Mononuclear cell (primary cell): ENCODE results near the gene AKT1. TPM values are rescaled to one million over a fixed set of nuclear protein-coding genes. Genes with fewer than 3 reads are reported as not detected.
"Not testable (repeated sequence)": the region's sequence is repeated elsewhere in the genome, so short reads cannot be mapped to it uniquely, and the experiment has no call there.

Experiments
- H3K27me3 ChIP-seq: 2 replicates; pipeline ENCODE4 v1.6.0; 2011; ENCODE audit warnings: low read length, control low read depth; ENCODE audit not compliant: insufficient read depth
- H3K4me1 ChIP-seq: 2 replicates; pipeline ENCODE4 v1.5.1; 2011; ENCODE audit warnings: mild to moderate bottlenecking, low read length, control low read depth; ENCODE audit not compliant: insufficient read depth
- H3K4me3 ChIP-seq: 2 replicates; pipeline ENCODE4 v1.5.1; 2011; ENCODE audit warnings: mild to moderate bottlenecking, low read length, moderate library complexity
- H3K9me3 ChIP-seq: 2 replicates; pipeline ENCODE4 v1.5.1; 2011; ENCODE audit warnings: low read depth, mild to moderate bottlenecking, control low read depth, low read length
- total RNA-seq: library from RNA; depleted of rRNA; stranded (reverse); fragments of >200 nt; gene quantifications from one replicate; pipeline ENCODE4 v1.2.3, GENCODE V29; 2012

AKT1 gene
- total RNA-seq, 1 donor: 86.8 TPM

- Histone ChIP-seq H3K4me1 (peaks cover 18% of the 10 kb centered on the region), H3K9me3 (no peaks in the 10 kb centered on the region), H3K27me3 (peaks cover 18% of the 10 kb centered on the region), H3K4me3 (no peak overlapping the region)
Measured at GRCh38 chr14:104822821-104823615, 27.5 kb upstream of the AKT1 start.

GRCh38 chr14:104821971-104822608, 26.5 kb upstream of the AKT1 start:
- H3K27me3 ChIP-seq: peaks cover 13% of the 10 kb centered on the region
- H3K9me3 ChIP-seq: no peaks in the 10 kb centered on the region
- H3K4me3 ChIP-seq: no peak overlapping the region
- peaks cover 14% of the 10 kb centered on the region for H3K4me1 ChIP-seq

- H3K4me1 ChIP-seq: peaks cover 18% of the 10 kb centered on the region
- H3K4me3 ChIP-seq: no peak overlapping the region
- H3K27me3 ChIP-seq: peaks cover 13% of the 10 kb centered on the region
- H3K9me3 ChIP-seq: no peaks in the 10 kb centered on the region
Measured at GRCh38 chr14:104821229-104821945, 25.8 kb upstream of the AKT1 start.

GRCh38 chr14:104820669-104821228, 25.2 kb upstream of the AKT1 start:
- peaks cover 12% of the 10 kb centered on the region for H3K27me3 ChIP-seq

GRCh38 chr14:104819361-104819781, 23.8 kb upstream of the AKT1 start:
- H3K9me3 ChIP-seq: no peaks in the 10 kb centered on the region
- H3K4me1 ChIP-seq: peaks cover 22% of the 10 kb centered on the region
- no peak overlapping the region for H3K4me3 ChIP-seq

More at GRCh38 chr14:104820669-104821228, 25.2 kb upstream of the AKT1 start:
- Histone ChIP-seq H3K9me3 (no peaks in the 10 kb centered on the region), H3K4me3 (no peak overlapping the region), H3K4me1 (peaks cover 16% of the 10 kb centered on the region)

GRCh38 chr14:104818714-104819161, 23.2 kb upstream of the AKT1 start:
- H3K9me3 ChIP-seq: no peaks in the 10 kb centered on the region
- H3K27me3 ChIP-seq: no peaks in the 10 kb centered on the region
- H3K4me3 ChIP-seq: no peak overlapping the region
- H3K4me1 ChIP-seq: peaks cover 26% of the 10 kb centered on the region

More at GRCh38 chr14:104819361-104819781, 23.8 kb upstream of the AKT1 start:
- H3K27me3 ChIP-seq: peaks cover under 1% of the 10 kb centered on the region

GRCh38 chr14:104817930-104818713, 22.6 kb upstream of the AKT1 start:
- Histone ChIP-seq H3K4me3 (no peak overlapping the region), H3K27me3 (no peaks in the 10 kb centered on the region), H3K9me3 (no peaks in the 10 kb centered on the region), H3K4me1 (peaks cover 26% of the 10 kb centered on the region)

- H3K9me3 ChIP-seq: no peaks in the 10 kb centered on the region
- peak overlapping the region; percentile 72 for H3K4me3 ChIP-seq
- H3K4me1 ChIP-seq: peaks cover 26% of the 10 kb centered on the region
- H3K27me3 ChIP-seq: no peaks in the 10 kb centered on the region
Measured at GRCh38 chr14:104816616-104816884, 21.0 kb upstream of the AKT1 start.

GRCh38 chr14:104814701-104815100, 19.2 kb upstream of the AKT1 start:
- H3K4me1 ChIP-seq: peaks cover 26% of the 10 kb centered on the region
- H3K4me3 ChIP-seq, H3K27me3 ChIP-seq, H3K9me3 ChIP-seq: not testable (repeated sequence)

- peaks cover 26% of the 10 kb centered on the region for H3K4me1 ChIP-seq
- H3K9me3 ChIP-seq: no peaks in the 10 kb centered on the region
- H3K27me3 ChIP-seq: no peaks in the 10 kb centered on the region
- H3K4me3 ChIP-seq: no peak overlapping the region
Measured at GRCh38 chr14:104813286-104813685, 17.7 kb upstream of the AKT1 start.

GRCh38 chr14:104810316-104810715, 14.8 kb upstream of the AKT1 start:
- Histone ChIP-seq H3K27me3 (no peaks in the 10 kb centered on the region), H3K9me3 (no peaks in the 10 kb centered on the region), H3K4me3 (no peak overlapping the region), H3K4me1 (peaks cover 13% of the 10 kb centered on the region)

GRCh38 chr14:104808456-104808855, 12.9 kb upstream of the AKT1 start:
- Histone ChIP-seq H3K4me1 (no peaks in the 10 kb centered on the region), H3K9me3 (no peaks in the 10 kb centered on the region), H3K4me3 (no peak overlapping the region), H3K27me3 (no peaks in the 10 kb centered on the region)

- Histone ChIP-seq H3K9me3 (no peaks in the 10 kb centered on the region), H3K4me1 (peaks cover 6% of the 10 kb centered on the region), H3K27me3 (no peaks in the 10 kb centered on the region), H3K4me3 (no peak overlapping the region)
Measured at GRCh38 chr14:104806625-104807465, 11.3 kb upstream of the AKT1 start.
